Fibroblast of skin of right quadriceps (primary cell): ENCODE measurements around the gene ZDHHC8.
A peak's percentile ranks its signal among the peaks of the same experiment; 100 is the strongest.

ENCODE experiments used
- DNase-seq: peaks from one replicate; pipeline ENCODE4 v3.0.0-alpha.2; 2013

Gene ZDHHC8

DNA sequence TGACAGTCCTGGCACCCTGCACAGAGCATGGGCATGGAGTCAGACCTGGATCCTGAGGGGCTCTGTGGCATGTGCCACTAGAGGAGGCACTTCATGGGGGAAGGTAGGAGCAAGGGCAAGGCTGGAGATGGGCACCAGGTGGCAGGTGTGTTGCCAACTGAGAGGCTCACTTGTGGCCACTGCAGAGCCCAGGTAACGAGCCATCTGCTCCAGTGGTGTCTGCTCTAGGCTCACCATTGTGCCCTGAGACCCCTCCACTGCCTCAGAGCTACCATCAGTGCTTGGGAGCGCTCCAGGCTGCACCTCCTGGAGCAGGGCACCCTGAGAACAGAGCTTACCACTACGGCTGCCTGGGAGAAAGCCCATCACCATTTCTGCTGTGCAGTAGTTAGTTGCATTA lies 1.3 kb upstream of the ZDHHC8 start:
- DNase-seq: no peak

DNA sequence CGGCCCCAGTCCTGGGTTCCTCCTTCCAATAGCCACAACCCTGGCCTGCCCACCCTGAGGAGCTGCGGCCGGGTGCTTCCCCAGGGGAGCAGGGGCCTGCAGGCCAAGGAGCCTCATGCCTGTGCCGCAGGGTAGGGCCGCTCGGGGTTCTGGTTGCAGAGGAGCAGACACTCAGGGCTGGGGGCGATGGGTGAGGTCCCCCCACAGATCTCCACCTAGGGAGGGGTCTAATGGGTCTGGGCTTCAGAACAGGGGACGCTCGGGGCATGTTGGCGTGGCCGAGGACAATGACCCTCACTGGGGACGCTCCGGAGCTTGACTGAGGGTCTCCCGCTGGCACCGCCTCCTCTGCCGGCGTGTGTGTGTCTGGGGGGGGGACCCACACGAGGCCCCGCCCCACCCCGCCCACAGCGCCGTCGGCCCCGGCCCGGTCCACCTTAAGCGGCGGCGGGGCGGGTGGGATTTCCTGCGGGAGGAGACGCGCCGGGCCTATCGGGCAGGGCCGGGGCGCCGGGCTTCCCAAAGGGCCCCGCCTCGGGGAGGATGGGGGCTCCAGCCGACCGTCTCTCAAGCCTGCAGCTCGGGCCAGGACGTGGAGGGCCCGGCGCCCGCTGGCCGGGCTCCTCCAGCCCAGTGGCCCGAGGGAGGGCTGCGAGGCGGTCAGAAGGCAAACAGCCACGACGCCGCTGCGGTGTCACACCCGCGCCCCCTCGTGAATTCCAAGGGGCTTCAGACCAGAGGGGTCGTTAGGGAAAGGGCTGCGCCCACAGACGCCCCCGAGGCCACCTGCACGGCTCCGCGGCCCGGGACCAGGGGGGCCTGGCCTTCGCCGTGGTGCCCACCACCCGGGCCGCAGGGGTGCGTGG lies 640 bp upstream of the ZDHHC8 start:
- peak; percentile 72 for DNase-seq

DNA sequence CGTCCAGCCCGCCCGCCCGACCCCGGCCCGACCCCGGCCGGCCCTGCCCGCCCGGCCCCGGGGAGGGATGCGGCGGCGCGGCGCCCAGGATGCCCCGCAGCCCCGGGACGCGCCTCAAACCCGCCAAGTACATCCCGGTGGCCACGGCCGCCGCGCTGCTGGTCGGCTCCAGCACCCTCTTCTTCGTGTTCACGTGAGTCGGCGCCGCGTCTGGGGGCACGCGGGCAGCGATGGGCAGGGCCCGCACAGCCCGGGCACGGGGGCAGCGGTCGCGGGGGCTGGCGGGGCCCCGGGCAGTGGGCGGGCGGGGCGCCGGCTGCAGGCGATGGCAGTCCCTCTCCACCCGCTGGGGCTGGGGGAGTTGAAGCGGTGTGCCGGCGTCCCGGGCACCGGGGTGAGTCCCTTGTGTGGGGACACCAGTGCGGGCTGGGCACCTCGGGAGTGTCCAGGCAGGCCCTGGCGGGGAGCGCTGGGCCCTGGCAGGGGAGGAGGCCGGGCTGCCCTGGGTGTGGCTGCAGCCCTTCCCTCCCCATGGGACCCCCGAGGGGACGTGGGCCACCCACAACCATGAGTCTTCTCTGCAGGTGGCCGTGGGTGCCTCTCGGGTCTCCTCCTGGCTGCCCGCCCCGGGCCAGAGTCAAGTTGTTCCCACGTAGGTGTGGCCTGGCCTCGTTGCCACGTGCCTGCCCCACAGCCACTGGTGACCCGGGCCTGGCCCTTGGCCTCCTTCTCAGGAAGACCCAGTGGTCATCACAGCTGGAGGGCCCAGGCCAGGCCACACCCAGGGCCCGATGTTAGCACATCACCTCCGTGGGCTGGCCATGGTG lies 468 bp downstream of the ZDHHC8 start:
- no peak for DNase-seq

DNA sequence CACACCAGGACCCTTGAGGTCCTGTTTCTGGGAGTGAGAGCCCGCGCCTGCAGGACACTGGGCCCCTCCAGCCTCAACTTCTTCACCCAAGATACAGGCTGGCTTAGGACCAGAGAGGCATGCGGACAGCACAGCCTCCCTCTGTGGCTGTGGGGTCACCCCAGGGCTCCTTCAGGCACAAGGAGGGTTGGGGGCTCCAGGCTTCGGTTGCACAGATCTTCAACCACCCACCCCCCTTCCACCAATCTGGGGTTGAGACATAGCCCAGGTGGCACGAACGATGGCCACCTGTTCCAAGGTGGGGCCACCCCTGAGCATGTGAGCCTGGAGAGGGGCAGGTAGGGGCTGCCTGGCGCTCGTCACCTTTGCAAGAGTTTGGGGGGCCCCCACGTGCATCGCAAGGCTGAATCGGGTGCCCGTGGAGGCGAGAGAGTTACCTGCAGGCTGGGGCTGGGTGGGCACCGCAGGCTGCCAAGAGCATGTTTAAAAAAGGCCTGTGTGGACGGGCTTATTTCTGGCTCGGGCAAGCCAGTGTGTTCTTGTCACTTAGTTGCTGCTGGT lies 1.2 kb downstream of the ZDHHC8 start:
- no peak for DNase-seq

DNA sequence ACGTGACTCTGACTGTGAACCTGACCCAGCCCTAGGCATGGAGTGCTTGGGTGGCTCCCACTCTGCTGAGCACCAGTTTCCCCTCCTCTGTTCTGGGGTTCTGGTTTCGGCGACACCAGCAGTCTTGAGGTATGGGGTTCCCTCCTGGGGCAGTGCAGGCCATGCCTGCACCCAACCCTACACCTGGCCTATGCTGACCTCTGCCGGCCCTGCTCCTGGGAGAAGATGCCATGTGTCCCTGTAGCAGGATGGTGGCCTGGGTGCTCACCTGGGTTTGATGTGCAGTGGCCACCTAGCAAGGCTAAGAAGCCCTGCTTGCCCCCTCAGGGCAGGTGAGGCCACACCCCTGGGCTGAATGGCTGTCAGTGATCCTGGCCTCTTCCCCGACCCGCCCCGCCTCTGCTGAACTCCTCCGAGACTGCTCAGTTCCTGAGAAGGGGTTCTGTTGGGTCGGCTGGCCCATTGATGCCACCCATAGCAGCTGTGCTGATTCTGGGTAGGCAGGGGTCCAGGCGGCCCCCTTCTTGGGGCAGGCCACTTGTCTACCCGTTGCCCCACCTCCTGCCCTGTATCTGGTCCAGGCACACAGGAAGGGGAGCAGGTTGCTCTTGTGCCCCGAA lies 2.4 kb downstream of the ZDHHC8 start:
- DNase-seq: no peak

DNA sequence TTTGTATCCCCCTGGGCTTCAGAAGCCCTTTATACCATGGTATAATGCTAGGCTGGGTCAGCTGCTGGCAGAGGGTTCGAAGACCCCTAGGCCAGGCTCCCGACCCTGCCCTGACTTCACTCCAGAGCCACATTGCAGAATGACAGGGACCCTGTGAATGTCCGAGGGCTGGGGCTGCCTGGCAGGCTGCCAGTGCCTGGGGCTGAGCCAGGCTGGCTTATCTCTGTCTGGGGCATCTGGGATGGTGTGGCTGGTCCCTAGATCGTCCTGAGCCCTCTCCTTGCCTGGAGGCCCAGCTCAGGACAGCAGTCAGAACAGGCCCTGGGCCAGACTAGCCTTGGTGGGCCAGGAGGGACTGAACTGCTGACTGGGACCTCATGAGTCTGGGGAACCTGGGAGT lies 3.7 kb downstream of the ZDHHC8 start:
- no peak for DNase-seq

DNA sequence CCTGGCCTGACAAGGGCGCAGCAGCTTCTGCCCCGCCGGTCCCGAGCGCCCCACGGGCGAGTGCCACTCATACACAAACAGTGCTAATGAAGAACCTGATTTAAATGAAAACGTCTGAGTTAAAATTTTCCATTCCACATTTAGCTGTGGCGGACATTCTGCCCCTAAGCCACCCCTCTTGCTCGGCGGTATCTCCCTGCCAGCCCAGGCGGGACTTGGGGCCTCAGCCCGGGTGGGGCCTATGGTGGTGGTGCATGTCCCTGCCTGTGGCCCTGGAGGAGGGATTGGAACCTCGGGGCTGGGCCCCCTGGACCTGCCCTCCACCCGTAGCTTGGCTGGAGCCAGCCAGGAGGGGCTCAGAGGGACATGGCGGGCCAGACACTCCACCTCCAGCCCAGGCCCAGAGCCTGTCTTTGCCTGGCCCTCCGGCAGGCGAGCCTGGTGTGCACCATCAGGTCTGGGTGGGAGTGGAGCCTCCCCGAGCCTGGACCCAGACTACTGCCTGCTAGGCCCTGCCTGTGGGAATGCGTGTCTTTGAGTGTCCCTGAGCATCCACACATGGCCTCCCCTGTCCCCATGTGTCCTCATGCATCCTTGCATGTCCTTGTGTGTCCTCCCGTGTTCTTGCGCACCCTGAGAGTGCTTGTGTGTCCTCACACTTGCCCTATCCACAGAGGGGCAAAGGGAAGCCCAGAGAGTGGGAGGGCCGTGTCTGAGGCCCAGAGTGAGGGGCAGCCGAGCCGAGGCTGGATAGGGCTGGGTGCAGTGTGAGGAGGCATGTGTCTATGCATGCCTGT lies 4.4 kb downstream of the ZDHHC8 start:
- DNase-seq: no peak

DNA sequence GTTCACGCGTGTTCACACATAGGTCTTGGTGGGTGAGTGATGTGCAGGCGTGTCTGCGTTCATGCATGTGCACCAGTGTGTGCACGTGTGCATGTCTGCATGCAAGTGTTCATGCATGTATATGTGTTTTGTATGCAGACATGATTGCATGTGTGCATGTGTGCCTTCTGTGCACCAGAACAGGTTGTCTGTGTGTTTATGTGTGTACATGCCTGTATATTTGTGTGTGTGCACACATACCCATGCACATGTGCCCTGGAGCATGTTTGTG lies 4.9 kb downstream of the ZDHHC8 start:
- DNase-seq: no peak

DNA sequence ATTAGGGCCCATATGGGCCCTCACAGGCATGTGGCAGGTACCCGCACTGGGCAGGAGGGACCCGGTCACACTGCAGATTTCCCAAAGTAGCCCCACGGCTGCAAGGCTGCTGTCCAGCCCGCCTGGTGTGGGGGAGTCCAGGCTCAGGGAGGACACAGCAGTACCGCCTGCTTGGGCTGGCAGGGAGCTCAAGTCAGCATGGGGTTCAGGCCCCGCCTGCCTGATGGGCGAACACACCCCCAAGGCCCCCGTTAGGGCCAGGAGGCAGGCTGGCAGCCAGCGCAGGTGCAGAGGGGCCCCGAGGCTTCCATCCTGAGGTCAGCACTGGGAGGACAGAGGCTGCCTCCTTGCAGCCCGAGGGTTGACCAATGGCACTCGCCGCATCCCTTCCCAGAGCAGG lies 5.5 kb downstream of the ZDHHC8 start:
- no peak for DNase-seq

DNA sequence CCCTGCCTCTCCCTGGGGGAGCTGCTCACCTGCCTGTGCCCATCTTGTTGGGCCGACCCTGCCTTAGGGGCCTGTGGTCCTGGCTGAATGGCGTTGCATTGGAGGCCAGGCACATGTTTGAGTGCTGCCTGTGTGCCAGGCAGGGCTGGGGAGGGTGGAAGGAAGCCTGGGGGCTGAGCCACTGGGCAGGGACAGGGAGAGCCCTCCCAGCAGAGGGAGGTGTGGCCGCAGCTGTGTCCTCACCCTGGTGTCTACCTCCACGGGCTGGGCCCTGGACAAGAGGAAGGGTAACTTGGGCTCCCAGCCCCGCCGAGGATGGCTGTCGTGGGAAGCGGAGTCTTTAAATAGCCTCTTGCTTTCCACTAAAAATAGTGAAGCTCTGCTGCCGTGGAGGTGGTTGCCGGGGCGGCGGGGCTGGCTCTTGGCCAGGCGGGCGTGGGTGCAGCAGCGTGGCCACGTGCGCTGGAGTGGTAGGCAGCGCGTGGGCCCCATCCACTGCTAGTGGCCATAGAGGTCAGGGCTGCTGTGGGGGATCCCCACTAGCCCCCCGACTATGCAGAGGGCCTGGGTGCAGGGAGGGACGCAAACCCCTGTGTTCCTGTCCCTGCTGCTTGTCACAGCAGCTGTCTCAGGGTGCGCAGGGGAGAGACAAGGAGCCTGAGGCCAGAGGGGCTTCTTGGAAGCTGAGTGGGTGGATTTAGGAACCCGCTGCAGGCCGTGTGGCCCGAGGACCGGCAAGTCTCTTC lies 6.2 kb downstream of the ZDHHC8 start:
- no peak for DNase-seq

DNA sequence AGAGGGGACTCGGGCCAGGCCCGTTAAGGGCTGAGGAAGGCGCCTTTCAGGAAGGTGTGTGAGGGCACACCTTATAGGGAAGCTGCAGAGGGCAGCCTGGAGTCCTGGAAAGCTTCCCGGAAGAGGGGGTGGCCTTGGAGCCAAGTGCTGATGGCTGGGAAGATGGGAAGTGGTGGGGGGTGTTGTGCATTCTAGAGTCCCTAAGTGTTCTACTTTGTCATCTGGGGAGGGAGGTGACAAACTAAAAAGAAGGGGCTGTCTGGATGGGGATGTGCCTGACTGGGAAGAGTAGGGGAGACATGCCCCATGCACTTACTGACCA lies 6.8 kb downstream of the ZDHHC8 start:
- no peak for DNase-seq

DNA sequence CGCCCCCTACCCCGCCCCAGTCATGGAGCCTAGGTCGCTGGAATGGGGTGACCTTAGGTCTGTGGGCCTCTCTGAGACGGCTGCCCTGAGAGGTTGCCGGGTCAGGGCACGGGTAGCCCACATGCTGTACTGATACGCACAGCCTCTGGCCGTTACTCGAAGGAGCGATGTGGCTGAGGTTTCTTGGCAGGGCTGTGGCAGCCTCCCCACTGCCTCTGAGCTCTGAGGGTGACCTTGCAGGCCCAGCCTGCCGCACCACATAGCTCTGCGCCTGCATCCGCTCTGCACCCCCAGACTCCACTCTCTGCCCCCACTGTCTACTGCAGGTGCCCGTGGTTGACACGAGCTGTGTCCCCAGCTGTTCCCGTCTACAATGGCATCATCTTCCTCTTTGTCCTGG lies 7.3 kb downstream of the ZDHHC8 start:
- no peak for DNase-seq

DNA sequence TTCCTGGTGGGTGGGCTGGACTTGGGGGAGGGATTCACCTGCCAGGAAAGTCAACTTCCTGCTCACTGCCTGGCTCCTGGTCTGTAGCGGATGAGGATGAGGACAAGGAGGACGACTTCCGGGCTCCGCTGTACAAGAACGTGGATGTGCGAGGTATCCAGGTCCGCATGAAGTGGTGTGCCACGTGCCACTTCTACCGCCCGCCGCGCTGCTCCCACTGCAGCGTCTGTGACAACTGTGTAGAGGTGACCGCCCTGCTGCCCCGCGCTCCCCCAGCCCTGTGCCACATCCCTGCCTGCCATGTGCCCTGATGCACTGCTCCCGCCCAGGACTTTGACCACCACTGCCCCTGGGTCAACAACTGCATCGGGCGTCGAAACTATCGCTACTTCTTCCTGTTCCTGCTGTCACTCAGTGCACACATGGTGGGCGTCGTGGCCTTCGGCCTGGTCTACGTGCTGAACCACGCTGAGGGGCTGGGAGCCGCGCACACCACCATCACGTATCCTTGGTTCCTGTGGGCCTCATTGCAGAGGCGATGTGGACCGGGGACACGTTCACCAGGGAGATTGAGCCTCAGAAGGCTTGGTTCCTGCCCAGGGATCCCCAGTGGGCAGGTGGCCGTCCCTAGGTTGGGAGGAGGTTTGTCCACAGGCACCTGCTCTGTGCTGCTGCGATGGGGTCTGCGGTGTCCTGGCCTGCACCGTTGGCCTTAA lies 7.9 kb downstream of the ZDHHC8 start:
- no peak for DNase-seq

DNA sequence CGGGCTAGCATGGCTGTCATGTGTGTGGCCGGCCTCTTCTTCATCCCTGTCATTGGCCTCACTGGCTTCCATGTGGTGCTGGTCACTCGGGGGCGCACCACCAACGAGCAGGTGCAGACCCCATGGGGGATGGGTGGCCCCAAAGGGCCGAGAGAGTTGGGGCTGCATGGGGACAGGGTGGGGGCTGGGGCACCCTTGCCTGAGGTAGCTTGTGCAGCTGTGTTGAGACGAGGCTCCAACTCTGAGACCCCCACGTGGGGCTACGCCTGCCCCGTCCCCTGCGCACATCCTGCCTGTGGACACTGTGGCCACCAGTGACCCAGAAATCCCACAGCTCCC lies 8.5 kb downstream of the ZDHHC8 start:
- DNase-seq: no peak

DNA sequence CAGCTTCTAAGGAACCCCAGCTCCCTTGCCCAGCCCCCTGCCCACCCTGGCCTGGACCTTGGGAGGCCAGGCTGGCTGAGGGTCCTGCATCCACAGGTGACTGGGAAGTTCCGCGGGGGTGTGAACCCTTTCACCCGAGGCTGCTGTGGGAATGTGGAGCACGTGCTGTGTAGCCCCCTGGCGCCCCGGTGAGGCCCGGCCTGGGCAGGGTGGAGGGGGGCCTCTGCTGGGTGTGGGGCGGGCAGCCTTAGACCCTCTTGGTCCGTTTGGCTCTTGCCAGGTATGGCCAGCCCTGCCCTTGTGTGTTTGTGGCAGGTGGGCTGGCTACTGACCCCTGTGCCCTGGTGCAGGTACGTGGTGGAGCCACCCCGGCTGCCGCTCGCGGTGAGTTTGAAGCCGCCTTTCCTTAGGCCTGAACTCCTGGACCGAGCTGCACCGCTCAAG lies 8.9 kb downstream of the ZDHHC8 start:
- no peak for DNase-seq

DNA sequence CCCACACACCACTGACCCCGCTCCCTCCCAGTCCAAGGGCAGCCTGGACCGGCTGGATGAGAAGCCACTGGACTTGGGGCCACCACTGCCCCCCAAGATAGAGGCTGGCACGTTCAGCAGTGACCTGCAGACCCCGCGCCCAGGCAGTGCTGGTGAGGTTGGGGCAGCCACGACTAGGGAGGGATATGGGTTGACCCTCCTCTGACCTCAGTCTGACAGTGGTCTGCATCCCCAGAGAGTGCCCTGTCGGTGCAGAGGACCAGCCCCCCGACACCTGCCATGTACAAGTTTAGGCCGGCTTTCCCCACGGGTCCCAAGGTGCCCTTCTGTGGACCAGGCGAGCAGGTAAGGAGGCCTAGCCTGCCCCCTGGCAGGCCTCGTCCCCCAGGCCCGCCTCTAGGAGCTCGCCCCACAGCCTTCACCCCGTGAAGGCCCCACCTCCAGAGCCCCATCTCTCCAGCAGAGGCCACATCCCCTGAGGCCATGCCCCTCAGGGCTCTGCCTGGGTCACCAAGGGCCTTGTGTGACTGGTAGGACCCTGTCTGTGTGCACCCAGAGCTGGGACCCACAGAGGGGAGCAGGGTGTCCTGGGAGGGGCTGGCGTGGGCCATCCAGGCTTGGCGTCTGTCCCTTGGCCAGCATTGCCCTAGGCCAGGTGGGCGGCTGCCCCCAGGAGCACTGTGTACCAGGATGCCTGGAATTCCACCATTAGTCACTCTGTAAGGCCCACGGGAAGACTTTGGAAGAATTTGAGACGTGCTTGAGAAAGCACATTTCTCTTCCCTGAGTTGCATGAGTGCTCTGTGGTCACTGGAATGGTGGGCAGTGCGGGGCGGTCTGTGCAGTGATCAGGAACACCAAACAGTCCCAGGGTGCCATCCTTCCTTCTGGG lies 9.8 kb downstream of the ZDHHC8 start:
- peak; percentile 66 for DNase-seq

DNA sequence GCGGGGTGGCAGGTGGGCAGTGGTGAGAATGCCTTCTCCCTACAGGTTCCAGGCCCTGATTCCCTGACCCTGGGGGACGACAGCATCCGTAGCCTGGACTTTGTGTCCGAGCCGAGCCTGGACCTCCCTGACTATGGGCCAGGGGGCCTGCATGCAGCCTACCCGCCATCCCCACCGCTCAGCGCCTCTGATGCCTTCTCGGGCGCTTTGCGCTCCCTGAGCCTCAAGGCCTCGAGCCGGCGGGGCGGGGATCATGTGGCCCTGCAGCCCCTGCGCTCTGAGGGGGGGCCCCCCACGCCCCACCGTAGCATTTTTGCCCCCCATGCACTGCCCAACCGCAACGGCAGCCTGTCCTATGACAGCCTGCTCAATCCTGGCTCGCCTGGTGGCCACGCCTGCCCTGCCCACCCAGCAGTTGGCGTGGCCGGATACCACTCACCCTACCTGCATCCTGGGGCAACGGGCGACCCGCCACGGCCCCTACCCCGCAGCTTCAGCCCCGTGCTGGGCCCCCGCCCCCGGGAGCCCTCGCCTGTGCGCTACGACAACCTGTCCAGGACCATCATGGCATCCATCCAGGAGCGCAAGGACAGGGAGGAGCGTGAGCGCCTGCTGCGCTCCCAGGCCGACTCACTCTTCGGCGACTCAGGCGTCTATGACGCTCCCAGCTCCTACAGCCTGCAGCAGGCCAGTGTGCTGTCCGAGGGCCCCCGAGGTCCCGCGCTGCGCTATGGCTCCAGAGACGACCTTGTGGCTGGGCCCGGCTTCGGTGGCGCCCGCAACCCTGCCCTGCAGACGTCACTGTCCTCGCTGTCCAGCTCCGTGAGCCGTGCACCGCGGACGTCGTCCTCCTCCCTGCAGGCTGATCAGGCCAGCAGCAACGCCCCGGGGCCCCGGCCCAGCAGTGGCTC lies 11.4 kb downstream of the ZDHHC8 start:
- no peak for DNase-seq

DNA sequence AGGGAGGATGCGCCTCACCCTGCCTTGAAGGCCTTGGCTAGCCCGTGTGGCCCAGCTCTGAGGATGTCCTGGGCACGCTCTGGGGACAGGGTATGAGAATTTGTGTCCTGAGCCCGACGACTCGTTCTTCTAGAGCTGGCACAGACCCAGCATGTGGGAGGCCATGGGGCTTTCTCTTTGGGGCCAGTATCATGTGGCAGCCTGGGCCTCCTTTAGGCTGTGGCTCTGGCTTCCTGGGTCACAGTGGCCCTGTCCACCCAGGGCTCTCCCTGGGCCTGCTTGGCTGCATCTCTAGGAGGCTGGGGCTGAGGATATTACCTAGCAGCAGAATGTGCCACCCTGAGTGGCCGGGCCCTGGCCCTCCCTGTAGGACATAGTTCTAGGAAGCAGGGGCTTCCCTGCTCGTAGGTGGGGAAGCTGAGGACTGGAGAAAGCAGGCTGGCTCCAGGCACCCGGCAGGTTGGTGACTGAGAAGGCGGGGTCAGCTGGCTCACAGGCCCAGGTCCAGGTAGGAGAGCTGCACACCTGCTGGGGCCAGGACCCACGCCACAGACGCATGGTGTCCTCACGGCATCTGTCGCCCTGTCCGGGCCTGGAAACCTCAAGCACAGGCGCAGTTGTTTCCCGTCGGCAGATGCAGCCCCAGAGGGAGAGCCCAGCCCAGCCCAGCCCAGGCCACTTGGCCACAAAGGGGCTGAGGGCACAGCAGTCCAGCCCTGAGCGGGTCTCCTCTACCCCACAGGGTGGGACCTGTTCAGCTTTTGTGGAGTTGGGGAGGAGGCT lies 12.5 kb downstream of the ZDHHC8 start:
- no peak for DNase-seq
